Activated naive CD4-positive, alpha-beta T cell treated with anti-CD3 and anti-CD28 coated beads for 36 hours (primary cell): ENCODE data around the gene NKX1-1. TPM values are rescaled to one million over a fixed set of nuclear protein-coding genes. Genes with fewer than 3 reads are reported as not detected.
"Not testable (repeated sequence)": the region's sequence is repeated elsewhere in the genome, so short reads cannot be mapped to it uniquely, and the experiment has no call there.

Source experiments
- CTCF ChIA-PET: fragments of 350-600 bp; sonication (Branson Sonifier 250); formaldehyde crosslinking; loops from one replicate; lab custom pipeline; 2021; ENCODE audit warnings: antibody characterized with exemption; lab: Charles Lee
- DNase-seq: peaks from one replicate; pipeline ENCODE4 v3.0.0-alpha.2; 2020
- H3K27ac Mint-ChIP-seq: one replicate; pipeline ENCODE4 v1.8.0; 2021; ENCODE audit warnings: mild to moderate bottlenecking, mixed read lengths
- H3K27me3 Mint-ChIP-seq: one replicate; pipeline ENCODE4 v1.8.0; 2021; ENCODE audit warnings: low read depth, mixed read lengths
- H3K36me3 Mint-ChIP-seq: one replicate; pipeline ENCODE4 v1.8.0; 2021; ENCODE audit warnings: low read depth, mixed read lengths
- H3K4me1 Mint-ChIP-seq: one replicate; pipeline ENCODE4 v1.8.0; 2021; ENCODE audit warnings: low read depth, mixed read lengths
- H3K4me3 Mint-ChIP-seq: one replicate; pipeline ENCODE4 v1.8.0; 2021; ENCODE audit warnings: mild to moderate bottlenecking, moderate library complexity, mixed read lengths
- H3K9me3 Mint-ChIP-seq: one replicate; pipeline ENCODE4 v1.8.0; 2021; ENCODE audit warnings: mixed read lengths
- intact Hi-C: fragments of 100-400 bp; cut with micrococcal nuclease; formaldehyde crosslinking; loops from one replicate; pipeline ENCODE4 v1.15.1; 2023
- total RNA-seq, 2 experiments: library from RNA; stranded (reverse); gene quantifications; one replicate each; pipeline ENCODE4 v1.2.3, GENCODE V29; 2021

The NKX1-1 gene
- total RNA-seq, 2 experiments from 2014 or later: not detected

GRCh38 chr4:1400191-1400805 is 5.9 kb downstream of the NKX1-1 start:
- intact Hi-C loops: loop anchor here (5.0 to 10.0 kb wide), 2 partner anchors 42 to 115 kb away; no protein-coding TSS in a partner anchor
- Mint-ChIP-seq H3K4me1 (peaks cover 3% of the 10 kb centered on the region), H3K27me3 (peaks cover 26% of the 10 kb centered on the region), H3K4me3 (no peak overlapping the region), H3K27ac (no peak overlapping the region), H3K9me3 (no peaks in the 10 kb centered on the region), H3K36me3 (peaks cover 7% of the 10 kb centered on the region)
- CTCF ChIA-PET: no interaction called here
- DNase-seq: no peak

- Mint-ChIP-seq H3K9me3 (no peaks in the 10 kb centered on the region), H3K4me1 (peaks cover 2% of the 10 kb centered on the region), H3K27ac (no peak overlapping the region), H3K27me3 (peaks cover 20% of the 10 kb centered on the region), H3K4me3 (no peak overlapping the region), H3K36me3 (peaks cover 7% of the 10 kb centered on the region)
- CTCF ChIA-PET: no interaction called here
- intact Hi-C loops: loop anchor here (5.0 to 10.0 kb wide), 2 partner anchors 43 to 115 kb away; no protein-coding TSS in a partner anchor
- no peak for DNase-seq
These were observed 6.6 kb downstream of the NKX1-1 start for GRCh38 chr4:1399508-1400190.

GRCh38 chr4:1398681-1399507 is 7.3 kb downstream of the NKX1-1 start:
- H3K27ac Mint-ChIP-seq: no peak overlapping the region

GRCh38 chr4:1396806-1397455 is 9.3 kb downstream of the NKX1-1 start:
- no peak overlapping the region for H3K4me3 Mint-ChIP-seq
- peaks cover 10% of the 10 kb centered on the region for H3K36me3 Mint-ChIP-seq
- no peaks in the 10 kb centered on the region for H3K4me1 Mint-ChIP-seq
- no peak for DNase-seq
- H3K27me3 Mint-ChIP-seq: peaks cover 8% of the 10 kb centered on the region
- H3K9me3 Mint-ChIP-seq: no peaks in the 10 kb centered on the region
- no peak overlapping the region for H3K27ac Mint-ChIP-seq
- CTCF ChIA-PET: no interaction called here
- intact Hi-C loops: no loop called here

More at GRCh38 chr4:1398681-1399507, 7.3 kb downstream of the NKX1-1 start:
- Mint-ChIP-seq H3K4me1 (peaks cover 2% of the 10 kb centered on the region), H3K36me3 (peaks cover 10% of the 10 kb centered on the region), H3K27me3 (peaks cover 16% of the 10 kb centered on the region), H3K4me3 (no peak overlapping the region), H3K9me3 (no peaks in the 10 kb centered on the region)
- DNase-seq: no peak
- CTCF ChIA-PET: no interaction called here
- intact Hi-C loops: no loop called here

GRCh38 chr4:1395941-1396805 is 10.1 kb downstream of the NKX1-1 start:
- CTCF ChIA-PET: no interaction called here
- intact Hi-C loops: no loop called here
- Mint-ChIP-seq H3K9me3 (no peaks in the 10 kb centered on the region), H3K27ac (no peak overlapping the region), H3K4me1 (no peaks in the 10 kb centered on the region), H3K36me3 (peaks cover 10% of the 10 kb centered on the region), H3K27me3 (peaks cover 4% of the 10 kb centered on the region), H3K4me3 (no peak overlapping the region)
- DNase-seq: no peak

GRCh38 chr4:1395389-1395820 is 10.8 kb downstream of the NKX1-1 start:
- H3K4me3 Mint-ChIP-seq, DNase-seq, H3K27ac Mint-ChIP-seq, CTCF ChIA-PET, H3K27me3 Mint-ChIP-seq, H3K9me3 Mint-ChIP-seq, H3K4me1 Mint-ChIP-seq, intact Hi-C loops: not testable (repeated sequence)
- H3K36me3 Mint-ChIP-seq: peaks cover 10% of the 10 kb centered on the region

- CTCF ChIA-PET, H3K9me3 Mint-ChIP-seq, DNase-seq, intact Hi-C loops, H3K4me1 Mint-ChIP-seq, H3K4me3 Mint-ChIP-seq, H3K27ac Mint-ChIP-seq, H3K27me3 Mint-ChIP-seq: not testable (repeated sequence)
- H3K36me3 Mint-ChIP-seq: peaks cover 14% of the 10 kb centered on the region
These were observed 11.5 kb downstream of the NKX1-1 start for GRCh38 chr4:1394554-1395388.

GRCh38 chr4:1393866-1394265 is 12.4 kb downstream of the NKX1-1 start:
- Mint-ChIP-seq H3K4me1 (no peaks in the 10 kb centered on the region), H3K27me3 (no peaks in the 10 kb centered on the region), H3K9me3 (no peaks in the 10 kb centered on the region), H3K4me3 (no peak overlapping the region), H3K27ac (no peak overlapping the region), H3K36me3 (peaks cover 19% of the 10 kb centered on the region)
- intact Hi-C loops: no loop called here
- CTCF ChIA-PET: no interaction called here
- no peak for DNase-seq

GRCh38 chr4:1393363-1393762 is 12.9 kb downstream of the NKX1-1 start:
- DNase-seq, H3K9me3 Mint-ChIP-seq, H3K4me1 Mint-ChIP-seq, H3K27me3 Mint-ChIP-seq, intact Hi-C loops, H3K4me3 Mint-ChIP-seq, H3K27ac Mint-ChIP-seq, CTCF ChIA-PET: not testable (repeated sequence)
- peaks cover 24% of the 10 kb centered on the region for H3K36me3 Mint-ChIP-seq

- DNase-seq: no peak
- Mint-ChIP-seq H3K4me1 (no peaks in the 10 kb centered on the region), H3K4me3 (no peak overlapping the region), H3K36me3 (peaks cover 31% of the 10 kb centered on the region), H3K27me3 (no peaks in the 10 kb centered on the region), H3K9me3 (peaks cover 10% of the 10 kb centered on the region), H3K27ac (no peak overlapping the region)
- intact Hi-C loops: no loop called here
- CTCF ChIA-PET: no interaction called here
These were observed 20.6 kb downstream of the NKX1-1 start for GRCh38 chr4:1385373-1386340.
